HCT116 (cell line): ENCODE results near the gene LTBP1. TPM values are rescaled to one million over a fixed set of nuclear protein-coding genes. Genes with fewer than 3 reads are reported as not detected.

Experiments
- ATAC-seq: fragments of 200-7000 bp; cut with Tn5 transposase; 2 replicates; pipeline ENCODE4 v1.9.1; 2020; ENCODE audit warnings: mild to moderate bottlenecking, moderate library complexity
- BruUV-seq: library from RNA; stranded (reverse); fragments of 400-500 nt; replicated peaks from 2 replicates; lab custom pipeline; 2021; lab: Mats Ljungman, UMichigan
- CTCF ChIA-PET: fragments of 300-600 bp; sonication (Branson Sonifier 250); formaldehyde crosslinking; loops from one replicate; lab custom pipeline; 2021; ENCODE audit warnings: antibody characterized with exemption; lab: Charles Lee
- POLR2A ChIA-PET: fragments of 300-600, 350-600 bp; sonication (Branson Sonifier 250); formaldehyde crosslinking; loops from one replicate; lab custom pipeline; 2021; ENCODE audit warnings: antibody characterized with exemption; lab: Charles Lee
- RAD21 ChIA-PET, 2 experiments: fragments of 300-600 bp; sonication (Branson Sonifier 250); formaldehyde crosslinking; loops; one replicate each; lab custom pipeline; 2023; ENCODE audit warnings: low total read pairs in 2 of 2; ENCODE audit not compliant: uncharacterized antibody in 2 of 2, unreplicated experiment in 2 of 2, low non-redundant PET in 1 of 2; lab: Charles Lee
- DNase-seq: peaks from one replicate; pipeline ENCODE4 v3.0.0-alpha.2; 2010; ENCODE audit warnings: low read depth, low spot score
- H2AFZ ChIP-seq: fragments of 200-600 bp; shearing (Covaris generic), sonication (generic); 2 replicates; pipeline ENCODE4 v1.6.1; 2017; ENCODE audit warnings: low read depth, mixed run types, mixed read lengths, antibody characterized with exemption, low read length; ENCODE audit not compliant: poor library complexity, severe bottlenecking
- H3K27ac ChIP-seq: 2 replicates; pipeline ENCODE4 v1.5.1; 2012; ENCODE audit warnings: low read depth, low read length
- H3K27me3 ChIP-seq: fragments of 200-600 bp; sonication (generic); 2 replicates; pipeline ENCODE4 v1.6.1; 2016; ENCODE audit warnings: mixed run types, low read length, mixed read lengths; ENCODE audit not compliant: insufficient read depth
- H3K36me3 ChIP-seq, 2 experiments: fragments of 200-500 bp in 1 of 2; fragments of 200-600 bp in 1 of 2; sonication (Bioruptor generic) in 1 of 2; sonication (generic) in 1 of 2; 2 replicates each; pipeline versions ENCODE4 v1.5.1 to v1.6.1; 2014 to 2016; ENCODE audit warnings: low read length in 2 of 2, inconsistent platforms in 1 of 2, mixed read lengths in 1 of 2, mixed run types in 1 of 2; ENCODE audit not compliant: insufficient read depth in 2 of 2, control insufficient read depth in 1 of 2
- H3K4me1 ChIP-seq, 2 experiments: fragments of 200-600 bp in 1 of 2; sonication (generic) in 1 of 2; 2 replicates each; pipeline versions ENCODE4 v1.5.1 to v1.6.1; 2012 to 2017; ENCODE audit warnings: low read length in 2 of 2, inconsistent platforms in 1 of 2, mild to moderate bottlenecking in 1 of 2, mixed read lengths in 1 of 2, mixed run types in 1 of 2, moderate library complexity in 1 of 2; ENCODE audit not compliant: insufficient read depth in 2 of 2, control insufficient read depth in 1 of 2
- H3K4me2 ChIP-seq: fragments of 200-600 bp; sonication (generic); 2 replicates; pipeline ENCODE4 v1.6.1; 2017; ENCODE audit warnings: mixed run types, low read length, mixed read lengths
- H3K4me3 ChIP-seq, 2 experiments: fragments of 200-600 bp in 1 of 2; sonication (generic) in 1 of 2; replicated peaks in 1 of 2; 2 replicates each; pipeline ENCODE4 v1.5.1; 2011 to 2016; ENCODE audit warnings: low read length in 2 of 2, control low read depth in 1 of 2, low read depth in 1 of 2, mild to moderate bottlenecking in 1 of 2, mixed read lengths in 1 of 2, mixed run types in 1 of 2
- H3K79me2 ChIP-seq: fragments of 200-600 bp; sonication (generic); 2 replicates; pipeline ENCODE4 v1.6.1; 2017; ENCODE audit warnings: mild to moderate bottlenecking, mixed run types, low read length, moderate library complexity, mixed read lengths; ENCODE audit not compliant: insufficient read depth
- H3K9ac ChIP-seq: fragments of 200-600 bp; sonication (generic); 2 replicates; pipeline ENCODE4 v1.6.1; 2016; ENCODE audit warnings: low read length, mixed read lengths
- H3K9me2 ChIP-seq: fragments of 200-600 bp; sonication (generic), shearing (Covaris generic); 2 replicates; pipeline ENCODE4 v1.6.1; 2017; ENCODE audit warnings: mixed run types, mild to moderate bottlenecking, moderate library complexity; ENCODE audit not compliant: insufficient read depth
- H3K9me3 ChIP-seq, 2 experiments: fragments of 200-500 bp in 1 of 2; fragments of 200-600 bp in 1 of 2; sonication (Bioruptor generic) in 1 of 2; sonication (generic) in 1 of 2; 2 replicates each; pipeline ENCODE4 v1.6.1; 2014 to 2017; ENCODE audit warnings: low read length in 2 of 2, mixed read lengths in 2 of 2, inconsistent platforms in 1 of 2, low read depth in 1 of 2, mild to moderate bottlenecking in 1 of 2, mixed run types in 1 of 2, moderate library complexity in 1 of 2; ENCODE audit not compliant: control insufficient read depth in 1 of 2, insufficient read depth in 1 of 2
- H4K20me1 ChIP-seq: fragments of 200-600 bp; sonication (generic), shearing (Covaris generic); 2 replicates; pipeline ENCODE4 v1.6.1; 2017; ENCODE audit warnings: mixed run types, mild to moderate bottlenecking, moderate library complexity; ENCODE audit not compliant: insufficient read depth
- EZH2 ChIP-seq: fragments of 200-600 bp; sonication (generic); IDR thresholded peaks from 2 replicates; pipeline ENCODE4 v1.6.1; 2017; ENCODE audit warnings: antibody characterized with exemption, mixed run types
- JUND ChIP-seq: IDR thresholded peaks from 2 replicates; pipeline ENCODE4 v1.6.1; 2012
- POLR2A ChIP-seq: IDR thresholded peaks from 2 replicates; pipeline ENCODE4 v1.7.0; 2011; ENCODE audit warnings: borderline replicate concordance; ENCODE audit not compliant: insufficient read depth, insufficient read length; ENCODE audit errors: extremely low read depth
- RAD21 ChIP-seq: IDR thresholded peaks from 2 replicates; pipeline ENCODE4 v1.6.1; 2012; ENCODE audit warnings: low read depth, mild to moderate bottlenecking
- SIN3A ChIP-seq: IDR thresholded peaks from 2 replicates; pipeline ENCODE4 v1.6.1; 2012; ENCODE audit warnings: low read depth
- YY1 ChIP-seq: IDR thresholded peaks from 2 replicates; pipeline ENCODE4 v1.6.1; 2011; ENCODE audit warnings: low read length, low read depth, moderate library complexity, mild to moderate bottlenecking; ENCODE audit not compliant: insufficient replicate concordance; ENCODE audit errors: extremely low read depth
- ZFX ChIP-seq: fragments of 450-650 bp; IDR thresholded peaks from 2 replicates; pipeline ENCODE4 v1.6.1; 2017
- intact Hi-C: fragments of 100-400 bp; cut with micrococcal nuclease; formaldehyde crosslinking; loops from 2 replicates; pipeline ENCODE4 v1.10.0; 2022
- total RNA-seq: library from RNA; stranded (reverse); gene quantifications from one replicate; pipeline ENCODE4 v1.2.1, GENCODE V29; 2021; ENCODE audit not compliant: unreplicated experiment
- TF ChIP-seq, protein P1 (sequence below): IDR thresholded peaks from 2 replicates; pipeline ENCODE4 v1.6.1; 2012; ENCODE audit warnings: low read depth
- TF ChIP-seq, protein P2 (sequence below): IDR thresholded peaks from 2 replicates; pipeline ENCODE4 v1.6.1; 2012

The LTBP1 gene
- total RNA-seq, 1 experiment from 2014 or later: 5.1 TPM

DNA sequence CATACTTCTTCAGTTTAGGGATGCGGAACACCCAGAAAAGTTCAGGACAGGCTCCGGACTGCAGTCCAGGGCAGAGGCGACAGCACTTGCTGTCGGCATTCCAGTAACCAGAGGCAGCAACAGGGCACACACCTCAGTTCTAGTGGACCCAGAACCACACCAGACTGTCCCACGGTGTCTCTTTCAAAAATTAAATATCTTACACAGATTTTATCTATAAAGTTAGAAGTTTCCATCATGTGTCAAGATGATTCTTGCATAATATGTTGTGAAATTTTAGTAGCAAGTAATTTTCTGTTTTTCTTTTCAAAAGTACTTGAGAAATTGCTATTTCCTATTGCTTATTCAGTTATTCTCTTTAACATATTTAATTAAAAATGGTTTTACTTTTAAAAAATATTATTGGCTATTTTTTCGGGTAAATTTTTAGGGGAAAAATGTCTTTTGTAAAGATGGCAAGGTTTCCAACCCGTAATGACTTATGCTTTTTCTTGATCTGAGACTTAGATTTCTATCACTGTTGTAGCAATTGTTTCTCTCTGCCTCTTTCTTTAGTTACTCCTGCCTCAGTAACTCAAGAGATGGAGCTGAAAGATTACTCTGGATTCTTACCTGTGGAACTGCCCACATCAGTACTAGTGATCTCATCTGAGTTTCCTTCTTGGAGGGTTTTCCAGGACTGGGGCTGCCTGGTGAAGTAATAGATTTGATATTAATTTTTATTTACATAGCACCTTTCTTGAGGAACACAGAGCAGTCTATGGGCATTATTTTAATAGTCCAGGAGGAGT, 182.7 kb downstream of the LTBP1 start:
- RAD21 ChIA-PET: no interaction called here
- H3K4me1 ChIP-seq: peaks cover 6 to 8% of the 10 kb centered on the region in 2 experiments
- H4K20me1 ChIP-seq: no peaks in the 10 kb centered on the region
- H3K27ac ChIP-seq: no peak overlapping the region
- H3K9me2 ChIP-seq: no peaks in the 10 kb centered on the region
- H3K36me3 ChIP-seq: no peaks in the 10 kb centered on the region
- no peak overlapping the region for H3K4me2 ChIP-seq
- no peak for TF ChIP-seq SIN3A
- TF ChIP-seq YY1: no peak
- TF ChIP-seq, protein P1, sequence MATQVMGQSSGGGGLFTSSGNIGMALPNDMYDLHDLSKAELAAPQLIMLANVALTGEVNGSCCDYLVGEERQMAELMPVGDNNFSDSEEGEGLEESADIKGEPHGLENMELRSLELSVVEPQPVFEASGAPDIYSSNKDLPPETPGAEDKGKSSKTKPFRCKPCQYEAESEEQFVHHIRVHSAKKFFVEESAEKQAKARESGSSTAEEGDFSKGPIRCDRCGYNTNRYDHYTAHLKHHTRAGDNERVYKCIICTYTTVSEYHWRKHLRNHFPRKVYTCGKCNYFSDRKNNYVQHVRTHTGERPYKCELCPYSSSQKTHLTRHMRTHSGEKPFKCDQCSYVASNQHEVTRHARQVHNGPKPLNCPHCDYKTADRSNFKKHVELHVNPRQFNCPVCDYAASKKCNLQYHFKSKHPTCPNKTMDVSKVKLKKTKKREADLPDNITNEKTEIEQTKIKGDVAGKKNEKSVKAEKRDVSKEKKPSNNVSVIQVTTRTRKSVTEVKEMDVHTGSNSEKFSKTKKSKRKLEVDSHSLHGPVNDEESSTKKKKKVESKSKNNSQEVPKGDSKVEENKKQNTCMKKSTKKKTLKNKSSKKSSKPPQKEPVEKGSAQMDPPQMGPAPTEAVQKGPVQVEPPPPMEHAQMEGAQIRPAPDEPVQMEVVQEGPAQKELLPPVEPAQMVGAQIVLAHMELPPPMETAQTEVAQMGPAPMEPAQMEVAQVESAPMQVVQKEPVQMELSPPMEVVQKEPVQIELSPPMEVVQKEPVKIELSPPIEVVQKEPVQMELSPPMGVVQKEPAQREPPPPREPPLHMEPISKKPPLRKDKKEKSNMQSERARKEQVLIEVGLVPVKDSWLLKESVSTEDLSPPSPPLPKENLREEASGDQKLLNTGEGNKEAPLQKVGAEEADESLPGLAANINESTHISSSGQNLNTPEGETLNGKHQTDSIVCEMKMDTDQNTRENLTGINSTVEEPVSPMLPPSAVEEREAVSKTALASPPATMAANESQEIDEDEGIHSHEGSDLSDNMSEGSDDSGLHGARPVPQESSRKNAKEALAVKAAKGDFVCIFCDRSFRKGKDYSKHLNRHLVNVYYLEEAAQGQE: no peak
- no peak for TF ChIP-seq EZH2
- no peak for TF ChIP-seq RAD21
- TF ChIP-seq, protein P2, sequence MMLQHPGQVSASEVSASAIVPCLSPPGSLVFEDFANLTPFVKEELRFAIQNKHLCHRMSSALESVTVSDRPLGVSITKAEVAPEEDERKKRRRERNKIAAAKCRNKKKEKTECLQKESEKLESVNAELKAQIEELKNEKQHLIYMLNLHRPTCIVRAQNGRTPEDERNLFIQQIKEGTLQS: no peak
- TF ChIP-seq POLR2A: no peak
- TF ChIP-seq JUND: no peak
- no peak for TF ChIP-seq ZFX
- DNase-seq: no peak
- peaks cover 25% of the 10 kb centered on the region for H3K27me3 ChIP-seq
- intact Hi-C loops: no loop called here
- ATAC-seq: no peak
- BruUV-seq: no TSS peak
- no peak overlapping the region for H3K9ac ChIP-seq
- CTCF ChIA-PET: no interaction called here
- H3K79me2 ChIP-seq: no peaks in the 10 kb centered on the region
- H2AFZ ChIP-seq: no peak overlapping the region
- no peak overlapping the region for H3K4me3 ChIP-seq
- H3K9me3 ChIP-seq: no peaks in the 10 kb centered on the region
- POLR2A ChIA-PET: no interaction called here
